ENCODE measurements around the gene RPL7A.
"Not testable (repeated sequence)": the region's sequence is repeated elsewhere in the genome, so short reads cannot be mapped to it uniquely, and the experiment has no call there.

RPL7A gene

GRCh38 chr9:133362359-133363044 lies 14.5 kb downstream of the RPL7A start:
- Mint-ChIP-seq H3K4me3 (no peak overlapping the region), H3K27me3 (no peaks in the 10 kb centered on the region), H3K36me3 (ENCODE audit: low read depth) (peaks cover 55% of the 10 kb centered on the region), H3K27ac (peak overlapping the region; percentile 52), H3K9me3 (no peaks in the 10 kb centered on the region), H3K4me1 (peaks cover 43% of the 10 kb centered on the region)
- no peak for DNase-seq
- ATAC-seq: no peak

- DNase-seq (no peak), ATAC-seq (no peak)
- H3K36me3 Mint-ChIP-seq (ENCODE audit: low read depth): peaks cover 74% of the 10 kb centered on the region
- H3K9me3 Mint-ChIP-seq: no peaks in the 10 kb centered on the region
- H3K4me3 Mint-ChIP-seq: no peak overlapping the region
- no peak overlapping the region for H3K27ac Mint-ChIP-seq
- no peaks in the 10 kb centered on the region for H3K27me3 Mint-ChIP-seq
- H3K4me1 Mint-ChIP-seq: peaks cover 46% of the 10 kb centered on the region
Observed at GRCh38 chr9:133366435-133366834, 18.4 kb downstream of the RPL7A start.

GRCh38 chr9:133367221-133367620 lies 19.2 kb downstream of the RPL7A start:
- Mint-ChIP-seq H3K36me3 (ENCODE audit: low read depth) (peaks cover 71% of the 10 kb centered on the region), H3K27ac (no peak overlapping the region), H3K4me1 (peaks cover 47% of the 10 kb centered on the region), H3K4me3 (no peak overlapping the region), H3K27me3 (no peaks in the 10 kb centered on the region), H3K9me3 (no peaks in the 10 kb centered on the region)
- no peak for DNase-seq
- no peak for ATAC-seq

- peaks cover 76% of the 10 kb centered on the region for H3K36me3 Mint-ChIP-seq (ENCODE audit: low read depth)
- ATAC-seq: no peak
Observed at GRCh38 chr9:133367778-133368177, 19.8 kb downstream of the RPL7A start.

GRCh38 chr9:133368249-133368881 lies 20.3 kb downstream of the RPL7A start:
- peaks cover 77% of the 10 kb centered on the region for H3K36me3 Mint-ChIP-seq (ENCODE audit: low read depth)
- DNase-seq: no peak
- peak overlapping the region; percentile 95 for H3K27ac Mint-ChIP-seq
- H3K9me3 Mint-ChIP-seq: no peaks in the 10 kb centered on the region
- no peak for ATAC-seq
- peak overlapping the region; percentile 82 for H3K4me3 Mint-ChIP-seq
- H3K4me1 Mint-ChIP-seq: peaks cover 58% of the 10 kb centered on the region
- no peaks in the 10 kb centered on the region for H3K27me3 Mint-ChIP-seq

More at GRCh38 chr9:133367778-133368177, 19.8 kb downstream of the RPL7A start:
- Mint-ChIP-seq H3K4me1 (peaks cover 52% of the 10 kb centered on the region), H3K27me3 (no peaks in the 10 kb centered on the region), H3K9me3 (no peaks in the 10 kb centered on the region), H3K27ac (no peak overlapping the region), H3K4me3 (no peak overlapping the region)
- no peak for DNase-seq

- Mint-ChIP-seq H3K4me3 (peak overlapping the region; percentile 82), H3K27me3 (no peaks in the 10 kb centered on the region), H3K36me3 (ENCODE audit: low read depth) (peaks cover 74% of the 10 kb centered on the region), H3K9me3 (no peaks in the 10 kb centered on the region), H3K27ac (peak overlapping the region; percentile 95), H3K4me1 (peaks cover 65% of the 10 kb centered on the region)
- ATAC-seq (no peak), DNase-seq (no peak)
Observed at GRCh38 chr9:133369422-133369821, 21.4 kb downstream of the RPL7A start.

GRCh38 chr9:133369933-133370332 lies 21.9 kb downstream of the RPL7A start:
- Mint-ChIP-seq H3K27ac (peak overlapping the region; percentile 95), H3K4me3 (peak overlapping the region; percentile 82), H3K9me3 (no peaks in the 10 kb centered on the region), H3K4me1 (peaks cover 69% of the 10 kb centered on the region), H3K27me3 (no peaks in the 10 kb centered on the region), H3K36me3 (ENCODE audit: low read depth) (peaks cover 79% of the 10 kb centered on the region)
- ATAC-seq: no peak
- no peak for DNase-seq

GRCh38 chr9:133370685-133371084 lies 22.7 kb downstream of the RPL7A start:
- DNase-seq: no peak
- Mint-ChIP-seq H3K27me3 (no peaks in the 10 kb centered on the region), H3K27ac (peak overlapping the region; percentile 95), H3K4me3 (peak overlapping the region; percentile 82), H3K36me3 (ENCODE audit: low read depth) (peaks cover 75% of the 10 kb centered on the region), H3K4me1 (peaks cover 69% of the 10 kb centered on the region), H3K9me3 (no peaks in the 10 kb centered on the region)
- ATAC-seq: peak; percentile 12

- Mint-ChIP-seq H3K9me3 (no peaks in the 10 kb centered on the region), H3K27me3 (no peaks in the 10 kb centered on the region), H3K36me3 (ENCODE audit: low read depth) (peaks cover 69% of the 10 kb centered on the region), H3K4me3 (peak overlapping the region; percentile 82), H3K4me1 (peaks cover 67% of the 10 kb centered on the region), H3K27ac (peak overlapping the region; percentile 95)
- ATAC-seq: peak; percentile 84
- DNase-seq: peak; percentile 78
Observed at GRCh38 chr9:133371261-133371711, 23.3 kb downstream of the RPL7A start.

GRCh38 chr9:133372144-133372543 lies 24.1 kb downstream of the RPL7A start:
- no peaks in the 10 kb centered on the region for H3K27me3 Mint-ChIP-seq
- H3K9me3 Mint-ChIP-seq: no peaks in the 10 kb centered on the region
- H3K4me1 Mint-ChIP-seq: peaks cover 70% of the 10 kb centered on the region
- no peak for ATAC-seq
- H3K36me3 Mint-ChIP-seq (ENCODE audit: low read depth): peaks cover 63% of the 10 kb centered on the region
- peak overlapping the region; percentile 82 for H3K4me3 Mint-ChIP-seq
- DNase-seq: no peak
- H3K27ac Mint-ChIP-seq: peak overlapping the region; percentile 95

- Mint-ChIP-seq H3K27ac (peak overlapping the region; percentile 98), H3K9me3 (no peaks in the 10 kb centered on the region), H3K4me1 (peaks cover 54% of the 10 kb centered on the region), H3K36me3 (ENCODE audit: low read depth) (peaks cover 48% of the 10 kb centered on the region), H3K27me3 (peaks cover 2% of the 10 kb centered on the region), H3K4me3 (peak overlapping the region; percentile 98)
- ATAC-seq: peak; percentile 4
- no peak for DNase-seq
Observed at GRCh38 chr9:133374612-133375115, 26.6 kb downstream of the RPL7A start.

GRCh38 chr9:133375116-133375723 lies 27.2 kb downstream of the RPL7A start:
- Mint-ChIP-seq H3K9me3 (no peaks in the 10 kb centered on the region), H3K27me3 (peaks cover 2% of the 10 kb centered on the region), H3K36me3 (ENCODE audit: low read depth) (peaks cover 42% of the 10 kb centered on the region), H3K4me3 (peak overlapping the region; percentile 98), H3K4me1 (peaks cover 48% of the 10 kb centered on the region), H3K27ac (peak overlapping the region; percentile 98)
- ATAC-seq (no peak), DNase-seq (peak; percentile 54)

GRCh38 chr9:133375724-133376654 lies 28.0 kb downstream of the RPL7A start, which contains the start of the genes STKLD1 and SURF4:
STKLD1 (plus strand) TSS chr9:133376366; CDS start chr9:133376474, 108 bp downstream.
SURF4 (minus strand) TSS chr9:133376060; CDS start chr9:133375969, 91 bp downstream.
- no peaks in the 10 kb centered on the region for H3K9me3 Mint-ChIP-seq
- H3K36me3 Mint-ChIP-seq (ENCODE audit: low read depth): peaks cover 34% of the 10 kb centered on the region
- peaks cover 2% of the 10 kb centered on the region for H3K27me3 Mint-ChIP-seq
- ATAC-seq (peak; percentile 70), DNase-seq (peak; percentile 98)
- peaks cover 40% of the 10 kb centered on the region for H3K4me1 Mint-ChIP-seq
- H3K4me3 Mint-ChIP-seq: peak within 1 kb of the TSS; percentile 98
- peak within 1 kb of the TSS; percentile 98 for H3K27ac Mint-ChIP-seq

GRCh38 chr9:133377280-133377679 lies 29.3 kb downstream of the RPL7A start:
- not testable (repeated sequence) for H3K9me3 Mint-ChIP-seq, H3K27me3 Mint-ChIP-seq, DNase-seq, H3K27ac Mint-ChIP-seq, ATAC-seq
- H3K4me1 Mint-ChIP-seq: peaks cover 28% of the 10 kb centered on the region
- H3K36me3 Mint-ChIP-seq (ENCODE audit: low read depth): peaks cover 26% of the 10 kb centered on the region
- peak overlapping the region; percentile 57 for H3K4me3 Mint-ChIP-seq
